ENCODE results near the gene MASTL.
A peak's percentile ranks its signal among the peaks of the same experiment; 100 is the strongest.
"Not testable (repeated sequence)": the region's sequence is repeated elsewhere in the genome, so short reads cannot be mapped to it uniquely, and the experiment has no call there.

The MASTL gene

GRCh38 chr10:27155066-27155754 is at the start of gene MASTL:
Gene MASTL (plus strand): TSS chr10:27155352. CDS start chr10:27155427, 75 bp downstream.
- DNase-seq, result peak; percentile 36

GRCh38 chr10:27108165-27108564 is 47.0 kb upstream of the MASTL start:
- DNase-seq, result no peak

- no peak for DNase-seq
Observed at GRCh38 chr10:27134371-27134770, 20.8 kb upstream of the MASTL start.

GRCh38 chr10:27138277-27138676 is 16.9 kb upstream of the MASTL start:
- no peak for DNase-seq

- DNase-seq, result no peak
Observed at GRCh38 chr10:27143686-27144085, 11.5 kb upstream of the MASTL start.

- no peak for DNase-seq
Observed at GRCh38 chr10:27145937-27146336, 9.2 kb upstream of the MASTL start.

GRCh38 chr10:27147701-27148100 is 7.5 kb upstream of the MASTL start:
- no peak for DNase-seq

- DNase-seq, result no peak
Observed at GRCh38 chr10:27150261-27150660, 4.9 kb upstream of the MASTL start.

GRCh38 chr10:27152687-27153086 is 2.5 kb upstream of the MASTL start:
- no peak for DNase-seq

- DNase-seq, result no peak
Observed at GRCh38 chr10:27153329-27153728, 1.8 kb upstream of the MASTL start.

- DNase-seq, result no peak
Observed at GRCh38 chr10:27153845-27154193, 1.3 kb upstream of the MASTL start.

- not testable (repeated sequence) for DNase-seq
Observed at GRCh38 chr10:27156566-27156965, 1.4 kb downstream of the MASTL start.

GRCh38 chr10:27157150-27157549 is 2.0 kb downstream of the MASTL start:
- DNase-seq, result no peak

- peak; percentile 17 for DNase-seq
Observed at GRCh38 chr10:27158421-27158820, 3.3 kb downstream of the MASTL start.

GRCh38 chr10:27169849-27170248 is 14.7 kb downstream of the MASTL start:
- DNase-seq, result no peak

GRCh38 chr10:27188259-27188658 is 33.1 kb downstream of the MASTL start:
- no peak for DNase-seq

GRCh38 chr10:27188897-27189296 is 33.7 kb downstream of the MASTL start:
- DNase-seq, result no peak

- no peak for DNase-seq
Observed at GRCh38 chr10:27190508-27190907, 35.4 kb downstream of the MASTL start.

GRCh38 chr10:27192284-27192683 is 37.1 kb downstream of the MASTL start:
- no peak for DNase-seq

- no peak for DNase-seq
Observed at GRCh38 chr10:27197980-27198620, 42.9 kb downstream of the MASTL start.

- DNase-seq, result no peak
Observed at GRCh38 chr10:27203806-27204205, 48.7 kb downstream of the MASTL start.

- DNase-seq, result no peak
Observed at GRCh38 chr10:27207350-27207749, 52.2 kb downstream of the MASTL start.

GRCh38 chr10:27223964-27224363 is 68.8 kb downstream of the MASTL start:
- no peak for DNase-seq

GRCh38 chr10:27225011-27225590 is 69.9 kb downstream of the MASTL start:
- DNase-seq, result no peak

Data from NCI-H748 treated with DMSO at 0.1 percent for 48 hours (cell line).